NCI-H2227 treated with DMSO at 0.1 percent for 48 hours (cell line): ENCODE measurements around the gene VLDLR.
A peak's percentile ranks its signal among the peaks of the same experiment; 100 is the strongest.

Experiments used
- DNase-seq: peaks from one replicate; lab custom pipeline; 2025; lab: John Stamatoyannopoulos, UW

Gene VLDLR

DNA sequence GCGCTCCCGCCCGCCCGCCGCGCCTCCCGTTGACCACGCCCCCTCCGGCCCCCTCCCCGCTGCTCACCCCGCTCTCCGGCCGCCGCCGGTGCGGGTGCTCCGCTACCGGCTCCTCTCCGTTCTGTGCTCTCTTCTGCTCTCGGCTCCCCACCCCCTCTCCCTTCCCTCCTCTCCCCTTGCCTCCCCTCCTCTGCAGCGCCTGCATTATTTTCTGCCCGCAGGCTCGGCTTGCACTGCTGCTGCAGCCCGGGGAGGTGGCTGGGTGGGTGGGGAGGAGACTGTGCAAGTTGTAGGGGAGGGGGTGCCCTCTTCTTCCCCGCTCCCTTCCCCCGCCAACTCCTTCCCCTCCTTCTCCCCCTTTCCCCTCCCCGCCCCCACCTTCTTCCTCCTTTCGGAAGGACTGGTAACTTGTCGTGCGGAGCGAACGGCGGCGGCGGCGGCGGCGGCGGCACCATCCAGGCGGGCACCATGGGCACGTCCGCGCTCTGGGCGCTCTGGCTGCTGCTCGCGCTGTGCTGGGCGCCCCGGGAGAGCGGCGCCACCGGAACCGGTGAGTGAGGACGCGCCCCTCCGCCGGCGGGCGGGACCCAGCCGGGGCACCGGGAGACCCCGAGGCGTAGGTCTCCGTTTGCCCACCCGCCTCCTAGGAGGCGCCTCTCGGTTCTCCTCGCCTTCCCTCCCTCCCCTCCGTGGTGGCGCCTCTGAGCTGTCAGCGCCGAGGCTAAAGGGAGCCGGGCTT is at the start of gene VLDLR:
Gene VLDLR (plus strand): TSS at position 66 of the 739 bp plus-strand sequence. CDS start 403 bp downstream, at position 469.
- DNase-seq, result no peak

DNA sequence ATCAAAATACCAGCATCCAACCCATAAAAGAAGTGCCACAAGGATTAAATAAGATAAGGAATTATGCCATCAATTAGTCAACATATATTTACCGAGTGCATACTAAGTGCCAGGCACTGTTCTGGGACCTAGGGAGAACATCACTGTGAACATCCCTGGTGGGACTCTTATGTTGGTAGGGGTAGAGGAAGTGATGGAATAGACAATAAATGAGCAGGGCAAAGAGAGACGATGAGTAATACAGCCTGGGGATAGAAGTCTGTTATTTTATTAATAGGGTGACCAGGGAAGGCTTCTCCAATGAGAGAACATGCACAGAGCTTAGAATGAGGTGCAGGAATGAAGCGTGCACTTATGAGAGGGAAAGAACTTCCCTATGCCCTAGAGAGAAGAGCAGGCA is 47.4 kb upstream of the VLDLR start:
- no peak for DNase-seq

DNA sequence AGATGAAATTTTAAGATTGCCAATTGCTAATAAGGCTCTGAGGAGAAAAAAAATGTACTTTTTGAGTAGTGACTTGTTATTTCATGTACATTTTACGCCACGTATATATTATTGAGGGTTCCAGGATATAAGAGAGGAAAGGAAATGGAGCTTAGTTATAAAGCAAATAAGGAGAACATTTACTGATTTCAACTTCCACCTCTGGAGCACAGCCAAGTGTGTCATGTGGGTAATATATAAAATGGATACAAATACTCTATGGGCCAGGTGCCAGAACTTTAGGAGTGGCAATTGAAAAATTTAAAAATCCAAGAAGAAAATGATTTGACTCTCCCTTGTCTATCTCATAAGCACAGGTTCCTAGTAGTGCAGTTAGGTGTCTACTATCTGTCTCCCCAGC is 45.0 kb upstream of the VLDLR start:
- DNase-seq, result peak; percentile 53

DNA sequence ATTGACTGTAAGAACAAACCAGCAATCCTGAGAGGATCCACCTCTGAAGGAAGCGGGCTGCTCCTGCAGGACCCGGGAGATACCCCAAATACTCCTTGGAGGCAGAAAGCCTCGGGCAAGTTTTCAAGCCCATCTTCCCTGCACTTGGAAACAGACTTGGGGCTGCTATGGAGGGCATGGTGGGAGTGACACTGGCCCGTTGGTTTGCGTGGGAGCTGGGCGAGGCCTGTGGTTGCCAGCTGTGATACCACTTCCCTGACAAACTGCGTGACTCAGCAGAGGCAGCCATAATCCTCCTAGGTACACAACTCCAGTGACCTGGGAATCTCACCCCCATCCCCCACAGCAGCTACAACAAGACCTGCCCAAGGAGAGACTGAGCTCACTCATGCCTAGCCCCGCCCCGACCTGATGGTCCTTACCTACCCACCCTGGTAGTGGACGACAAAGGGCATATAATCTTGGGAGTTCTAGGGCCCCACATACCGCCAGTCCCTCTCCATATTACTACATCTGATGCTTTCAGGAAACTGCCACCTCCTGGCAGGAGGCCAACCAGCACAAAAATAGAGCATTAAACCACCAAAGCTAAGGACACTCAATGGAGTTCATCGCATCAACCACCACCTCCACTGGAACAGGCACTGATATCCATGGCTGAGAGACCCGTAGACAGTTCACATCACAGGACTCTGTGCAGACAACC is 38.1 kb upstream of the VLDLR start:
- DNase-seq, result no peak

DNA sequence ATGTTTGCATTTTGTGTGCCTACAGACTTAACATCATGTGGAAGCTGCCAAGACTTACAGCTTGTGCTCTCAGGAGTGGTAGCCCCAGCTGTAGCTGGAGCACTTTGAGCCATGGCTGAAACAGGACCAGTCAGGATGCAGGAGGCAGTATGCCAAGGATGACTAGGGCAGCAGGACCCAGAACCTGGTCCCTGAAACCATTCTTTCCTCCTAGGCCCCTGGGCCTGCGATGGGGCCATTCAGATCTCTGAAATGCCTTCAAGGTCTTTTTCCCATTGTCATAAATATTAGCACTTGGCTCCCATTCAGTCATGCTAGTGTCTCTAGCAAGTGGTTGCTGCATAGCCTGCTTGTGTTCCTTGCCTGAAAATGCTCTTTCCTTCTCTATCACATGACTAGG is 29.6 kb upstream of the VLDLR start:
- DNase-seq, result no peak

DNA sequence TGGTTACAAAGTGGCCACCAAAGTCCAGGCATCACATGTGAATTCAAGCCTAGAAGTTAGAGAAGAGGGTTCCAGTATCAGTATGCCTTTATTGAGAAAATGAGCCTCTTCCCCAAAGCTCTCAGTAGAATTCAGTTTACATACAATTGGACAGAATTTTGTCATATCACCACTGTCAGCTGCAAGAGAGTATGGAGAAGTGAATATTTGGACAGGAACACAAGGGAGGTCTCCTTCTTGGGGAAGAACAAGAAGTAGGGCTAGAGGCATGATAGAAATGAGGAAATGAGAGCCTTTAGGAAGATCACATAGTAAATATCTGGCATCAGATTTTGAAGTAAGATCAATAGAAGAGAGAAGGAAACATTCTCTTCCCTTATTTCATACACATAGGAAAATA is 27.8 kb upstream of the VLDLR start:
- no peak for DNase-seq

DNA sequence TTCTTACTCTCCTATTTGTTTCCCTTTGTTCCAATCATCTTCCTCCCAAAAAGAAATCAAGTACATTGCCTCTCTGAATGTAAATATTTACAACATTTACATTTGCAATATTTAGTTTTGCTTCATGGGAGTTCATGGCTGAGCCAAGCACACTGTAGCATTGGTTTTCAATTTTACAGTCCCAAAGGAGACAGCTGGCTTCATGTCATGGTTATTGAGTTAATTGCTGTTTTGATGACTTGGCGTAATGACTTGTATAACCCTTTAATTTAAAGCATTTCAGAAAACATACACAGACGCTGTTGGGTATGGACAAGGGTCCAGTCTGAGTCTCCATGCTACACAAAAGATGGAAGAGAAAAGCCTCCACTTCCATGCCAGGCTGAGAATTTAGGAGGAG is 25.6 kb upstream of the VLDLR start:
- no peak for DNase-seq

DNA sequence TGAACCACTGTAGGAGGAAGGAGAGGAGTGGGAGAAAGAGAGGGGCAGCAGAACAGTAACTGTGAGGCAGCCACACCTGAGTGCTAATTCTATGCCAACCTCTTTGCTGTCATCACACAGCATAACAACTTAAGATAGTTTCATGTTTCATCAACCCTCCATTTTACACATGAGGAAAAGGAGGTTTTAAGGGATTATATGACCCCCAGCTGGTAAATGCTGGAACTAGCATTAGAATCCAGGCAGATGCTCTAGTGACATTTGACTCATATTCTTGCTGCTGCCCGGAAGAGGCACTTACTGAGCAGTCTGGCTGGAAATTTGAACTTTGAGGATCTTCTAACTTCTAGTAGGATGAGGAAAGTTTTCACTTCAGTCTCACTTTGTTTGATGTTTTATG is 24.1 kb upstream of the VLDLR start:
- no peak for DNase-seq

DNA sequence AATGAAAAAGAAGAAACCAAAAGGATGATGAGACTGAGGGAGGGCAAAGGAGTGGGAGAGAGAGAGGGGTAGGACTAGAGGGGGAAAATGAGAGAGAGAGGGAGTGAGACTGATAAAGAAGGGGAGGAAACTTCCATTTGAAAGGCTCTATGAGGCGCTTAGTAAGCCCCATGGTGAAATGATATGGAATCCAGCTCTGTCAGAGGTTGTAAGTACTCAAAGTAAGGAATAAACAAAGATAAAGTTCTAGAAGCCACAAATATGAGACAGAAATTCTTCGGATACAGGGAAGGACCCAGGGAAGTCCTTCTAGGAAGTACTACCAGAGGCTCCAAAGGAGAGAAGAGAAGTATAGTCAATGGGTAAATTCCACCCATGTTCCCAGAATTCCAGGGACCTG is 21.7 kb upstream of the VLDLR start:
- DNase-seq, result no peak

DNA sequence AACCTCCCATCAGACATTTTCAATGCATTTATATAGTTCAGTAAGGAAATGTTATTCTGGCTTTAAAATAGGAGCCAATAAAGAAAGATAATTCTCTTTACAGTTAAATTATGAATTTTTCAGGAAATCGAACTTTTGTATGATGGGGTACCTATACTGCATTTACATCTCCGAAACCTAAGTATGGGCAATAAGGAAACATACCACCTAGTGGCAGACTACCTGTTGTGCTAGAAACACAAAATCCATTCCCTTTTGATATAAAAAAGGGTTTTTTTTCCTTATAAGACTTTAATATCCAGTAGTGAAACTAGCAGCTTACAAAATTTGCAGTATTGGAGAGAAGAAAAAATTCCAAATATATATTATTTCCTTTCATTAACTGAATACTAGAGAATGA is 21.3 kb upstream of the VLDLR start:
- DNase-seq, result no peak

DNA sequence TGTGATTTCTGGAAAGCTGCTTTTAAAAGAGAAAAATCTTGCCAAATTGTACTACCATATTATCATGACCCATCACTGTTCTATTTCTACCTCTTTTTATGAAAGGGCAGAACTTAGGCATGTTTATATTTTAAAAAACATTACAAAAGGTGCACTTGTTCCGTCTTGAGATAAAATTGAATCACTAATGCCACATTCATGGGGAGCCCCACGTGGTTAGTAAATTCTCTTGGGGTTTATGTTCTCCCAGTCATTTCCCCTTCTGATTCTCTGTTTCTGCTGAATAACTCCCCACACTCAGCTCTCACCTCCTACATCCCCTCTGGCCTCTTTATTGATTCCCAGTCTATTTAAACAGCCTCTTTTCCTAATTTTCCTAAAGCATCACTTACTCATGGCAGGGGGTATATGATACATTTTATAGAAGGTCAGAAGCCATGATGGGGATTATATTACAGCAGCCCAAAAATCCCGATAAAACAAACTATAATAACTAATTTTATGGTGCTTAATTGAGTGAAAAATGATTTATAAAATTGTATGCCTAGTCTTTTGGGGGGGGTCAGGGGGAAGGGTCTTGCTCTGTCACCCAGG is 19.7 kb upstream of the VLDLR start:
- no peak for DNase-seq

DNA sequence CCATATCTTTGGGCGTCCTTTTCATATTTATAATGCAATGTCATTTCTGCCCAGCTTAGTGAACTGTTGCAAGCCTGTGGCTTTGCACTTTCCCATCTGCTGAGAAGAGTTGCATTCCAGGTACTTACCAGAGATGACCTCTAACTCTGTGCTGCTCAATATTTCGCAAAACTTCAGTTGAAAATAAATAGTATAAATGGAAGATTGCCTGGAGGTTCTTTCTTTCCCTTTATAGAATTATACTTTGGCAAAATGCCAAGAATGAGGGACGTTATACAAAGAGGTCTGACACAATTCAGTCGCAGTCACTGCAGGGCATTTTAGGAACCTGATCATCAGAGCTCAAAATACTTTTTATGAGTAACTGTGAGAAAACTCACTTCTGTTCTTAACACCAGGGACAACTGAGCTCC is 18.9 kb upstream of the VLDLR start:
- DNase-seq, result no peak

DNA sequence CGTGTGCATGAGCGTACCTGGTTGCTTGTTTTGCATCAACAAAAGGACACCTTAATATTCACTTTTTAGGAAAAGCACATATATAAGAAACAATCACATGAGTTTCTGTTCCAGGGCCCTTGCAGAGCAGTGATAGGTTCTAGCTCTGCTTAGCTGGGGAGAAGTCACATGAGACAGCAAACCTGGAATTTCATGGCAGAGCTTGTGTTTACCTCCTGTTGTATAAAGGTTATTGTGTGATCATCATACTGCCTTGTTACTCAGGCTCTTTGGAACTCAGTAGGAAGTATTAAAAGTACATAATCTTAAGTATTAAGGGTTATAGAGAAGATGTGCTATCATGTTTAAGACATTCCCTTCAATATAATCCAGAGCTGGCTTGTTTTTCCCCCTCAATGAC is 18.0 kb upstream of the VLDLR start:
- DNase-seq, result no peak

DNA sequence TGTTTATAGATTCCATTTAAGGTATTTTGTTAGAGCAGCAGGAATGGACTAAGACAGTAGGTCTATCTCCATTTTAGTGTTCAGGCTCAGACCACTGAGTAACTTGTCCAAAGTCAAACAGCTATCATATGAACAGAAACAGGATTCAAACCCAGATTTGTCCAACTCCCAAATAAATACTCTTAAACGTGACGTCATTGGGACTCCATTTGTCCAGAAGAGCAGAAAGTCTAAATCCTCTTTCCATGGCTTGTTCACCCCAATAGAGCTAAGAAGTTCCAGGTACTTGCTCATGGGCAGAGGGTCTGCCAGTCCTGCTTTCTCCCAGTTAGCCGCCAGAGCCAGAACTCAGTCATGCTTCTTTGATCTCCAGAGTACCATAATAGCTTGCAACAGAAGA is 16.3 kb upstream of the VLDLR start:
- no peak for DNase-seq

DNA sequence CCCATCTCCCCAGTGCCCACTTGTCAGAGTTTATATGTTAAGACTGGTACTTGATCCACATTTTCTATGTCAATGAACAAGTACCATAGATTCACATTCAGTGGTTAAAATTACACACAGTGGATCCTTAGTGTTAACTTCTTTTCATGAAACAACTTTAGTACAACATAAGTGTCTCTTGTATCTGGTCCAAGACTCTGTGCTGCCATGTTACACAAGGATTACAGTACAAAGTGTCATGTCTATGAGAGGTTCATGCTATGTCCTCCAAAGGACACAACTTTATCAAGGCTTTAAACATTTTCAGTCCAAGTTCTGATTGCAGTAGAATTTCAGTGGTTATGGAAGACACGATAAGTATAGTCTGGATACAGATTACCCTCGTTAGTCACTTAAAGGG is 13.3 kb upstream of the VLDLR start:
- DNase-seq, result no peak

DNA sequence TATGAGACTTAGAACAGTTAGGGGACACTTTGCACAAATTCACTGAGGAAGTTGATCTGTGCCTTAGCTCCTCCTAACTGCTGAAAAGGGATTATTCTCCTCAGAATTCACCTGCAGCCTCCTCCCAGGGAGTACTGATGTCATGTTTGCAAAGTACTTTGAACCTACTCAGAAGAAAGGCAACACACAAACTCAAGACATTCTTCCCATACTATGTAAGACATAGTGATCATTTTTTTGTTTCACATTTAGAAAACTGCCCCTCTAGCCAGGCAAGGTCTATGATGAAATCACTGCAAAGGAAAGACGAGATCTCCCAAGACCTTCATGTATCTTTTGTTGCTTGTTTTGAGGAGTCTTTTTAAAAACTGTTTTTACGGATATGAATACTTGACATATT is 10.6 kb upstream of the VLDLR start:
- DNase-seq, result no peak

DNA sequence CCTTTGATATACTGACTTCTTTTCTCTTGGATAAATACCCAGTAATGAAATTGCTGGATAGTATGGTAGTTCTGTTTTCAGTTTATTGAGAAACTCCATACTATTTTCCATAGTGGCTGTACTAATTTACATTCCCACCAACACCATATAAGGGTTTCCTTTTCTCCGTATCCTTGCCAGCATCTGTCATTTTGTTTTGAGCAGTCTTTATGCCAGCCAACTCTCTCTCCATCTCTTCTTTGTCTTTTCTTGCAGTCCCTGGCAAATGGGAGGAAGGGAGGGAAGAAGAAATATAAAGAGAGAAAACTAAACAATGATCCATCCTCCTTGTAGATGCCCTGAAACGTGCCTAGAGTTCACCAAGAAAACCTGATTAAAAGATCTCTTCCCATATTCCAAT is 9.6 kb upstream of the VLDLR start:
- no peak for DNase-seq

DNA sequence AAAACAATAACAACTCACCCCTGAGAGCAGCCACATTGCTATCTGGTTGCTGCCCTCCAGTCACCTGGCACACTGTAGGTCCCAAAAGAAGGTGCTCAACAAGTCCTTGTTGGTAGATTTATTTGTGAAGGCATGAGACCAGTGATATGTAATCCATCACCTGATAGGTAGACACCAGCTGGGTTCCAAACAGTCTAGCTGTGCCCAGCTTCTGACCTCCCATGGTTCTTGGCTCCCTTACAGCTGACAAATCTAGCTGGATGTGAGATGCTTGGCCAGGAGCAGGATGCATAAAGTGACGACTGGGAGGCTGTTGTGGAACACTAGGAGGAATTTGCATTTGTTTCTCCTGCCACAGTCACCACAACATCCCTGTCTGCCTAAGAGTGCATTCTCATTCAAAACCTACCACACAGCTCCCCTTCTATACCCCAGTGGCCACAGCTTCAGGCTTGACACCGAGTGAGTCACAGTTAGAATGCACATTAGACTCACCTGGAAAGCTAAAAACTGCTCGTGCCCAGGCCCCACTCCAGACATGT is 7.8 kb upstream of the VLDLR start:
- no peak for DNase-seq

DNA sequence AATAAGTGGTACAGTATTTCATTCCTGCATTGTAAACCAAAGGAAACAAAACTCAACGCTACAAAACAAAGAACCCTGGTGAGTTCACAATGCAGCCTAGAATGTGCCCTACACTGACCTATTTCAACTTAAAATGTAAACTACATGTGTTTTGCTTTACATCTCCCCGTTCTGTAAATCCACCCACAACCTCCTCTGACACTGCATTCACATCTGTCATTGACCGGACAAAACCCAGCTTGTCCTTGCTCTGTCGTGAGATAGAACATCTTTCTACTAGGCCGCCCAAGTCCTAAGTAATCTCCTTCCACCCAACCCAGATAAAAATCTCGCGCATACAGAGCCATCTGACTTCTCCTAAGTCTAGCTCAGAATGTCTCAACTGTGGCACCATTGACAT is 6.1 kb upstream of the VLDLR start:
- DNase-seq, result no peak

DNA sequence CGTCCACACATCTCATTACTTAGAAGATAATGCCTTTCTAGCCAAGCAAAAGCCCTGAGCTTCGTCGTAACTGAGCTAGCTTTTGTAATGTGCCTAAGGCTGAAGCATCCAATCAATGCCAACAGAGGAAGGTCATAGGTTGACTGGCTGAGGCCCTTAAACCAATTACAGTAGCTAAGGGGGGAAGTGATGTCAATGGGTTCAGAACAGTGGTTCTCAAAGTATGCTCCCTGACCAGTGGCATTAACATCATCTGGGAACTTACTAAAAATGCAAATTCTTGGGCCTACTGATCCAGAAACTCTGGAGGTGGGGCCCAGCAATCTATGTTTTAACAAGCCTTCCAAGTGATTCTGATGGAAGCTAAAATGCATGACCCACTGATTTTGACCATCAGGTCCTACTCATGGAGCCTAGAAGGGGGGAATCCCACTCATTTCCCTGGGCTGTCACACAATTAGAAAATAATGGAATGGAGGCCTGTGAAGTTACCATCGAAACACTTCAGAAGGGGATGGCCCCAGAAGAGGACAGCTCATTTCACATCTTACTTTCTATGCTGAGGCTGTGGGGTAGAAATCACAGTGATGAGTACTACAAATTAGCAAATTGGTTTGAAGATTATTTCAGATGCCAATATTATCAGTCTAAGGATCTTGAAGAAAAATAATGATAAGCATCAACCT is 4.8 kb upstream of the VLDLR start:
- DNase-seq, result no peak

DNA sequence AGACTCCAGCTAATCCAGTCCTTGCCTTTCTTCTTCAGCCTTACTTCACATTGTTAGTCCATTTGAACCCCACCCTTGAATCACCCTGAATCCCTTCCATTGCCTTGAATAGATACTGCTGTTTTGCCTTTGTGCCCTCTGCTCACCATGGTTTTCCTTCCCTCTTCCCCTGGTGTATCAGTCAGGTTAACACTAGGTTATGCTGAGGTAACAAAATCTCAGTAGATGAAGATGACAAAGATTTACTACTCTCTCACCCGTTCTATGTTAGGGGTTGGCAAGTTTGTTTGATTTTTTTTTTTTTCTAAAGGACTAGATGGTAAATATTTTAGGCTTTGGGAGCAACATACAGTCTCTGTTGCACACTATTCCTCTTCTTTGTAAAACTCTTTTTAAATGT is 3.3 kb upstream of the VLDLR start:
- no peak for DNase-seq

DNA sequence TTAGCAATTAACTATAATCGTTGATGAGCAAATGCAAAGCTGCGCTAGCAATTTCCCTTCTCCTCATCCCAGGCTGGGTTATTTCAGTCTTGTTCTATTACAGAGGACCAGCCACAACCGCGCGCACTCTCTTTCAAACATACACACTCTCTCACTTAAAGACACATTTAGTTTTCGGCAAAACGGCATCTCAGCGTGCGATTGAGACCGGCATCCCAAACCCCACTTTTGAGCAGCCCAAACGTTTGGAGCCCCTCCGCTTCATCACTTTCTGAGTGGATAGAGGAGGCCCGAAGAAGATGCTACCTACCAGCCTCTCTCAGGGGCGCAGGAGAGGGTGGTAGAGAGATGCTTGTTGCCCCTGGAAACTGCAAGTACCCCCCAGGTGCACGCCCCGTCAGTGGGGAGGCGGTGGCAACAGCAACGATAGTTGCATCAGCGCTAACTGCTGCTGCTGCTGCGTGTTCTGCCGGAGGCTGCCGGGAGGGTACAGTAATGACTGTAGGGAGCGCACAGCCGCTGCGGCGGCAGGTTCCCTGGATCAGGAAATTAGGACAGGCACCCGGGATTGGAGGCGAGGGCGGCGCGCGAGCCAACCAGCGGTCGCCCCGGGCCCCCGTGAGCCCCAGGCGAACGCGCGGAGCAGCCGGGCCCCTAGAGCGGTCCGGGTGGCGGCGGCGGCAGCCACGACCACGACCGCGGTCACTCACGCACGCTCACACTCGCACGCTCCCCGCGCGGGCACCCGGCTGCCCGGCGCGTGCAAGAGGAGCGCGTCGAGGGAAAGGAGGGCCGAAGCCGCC is 467 bp upstream of the VLDLR start:
- DNase-seq, result peak; percentile 84
